Activated B cell treated with CpG ODN at 0.5 μM for 24 hours (primary cell): Measurements from ENCODE around the gene CHEK1. TPM values are rescaled to one million over a fixed set of nuclear protein-coding genes. Genes with fewer than 3 reads are reported as not detected.

ENCODE experiments used
- ATAC-seq: fragments of 200-7000 bp; cut with Tn5 transposase; one replicate; pipeline ENCODE4 v1.10.0; 2021; ENCODE audit warnings: low read depth, mild to moderate bottlenecking, moderate library complexity
- CTCF ChIA-PET: fragments of 350-600 bp; sonication (Branson Sonifier 250); formaldehyde crosslinking; loops from one replicate; lab custom pipeline; 2021; ENCODE audit warnings: antibody characterized with exemption; lab: Charles Lee
- POLR2A ChIA-PET: fragments of 350-600 bp; sonication (Branson Sonifier 250); formaldehyde crosslinking; loops from one replicate; lab custom pipeline; 2021; ENCODE audit warnings: antibody characterized with exemption; lab: Charles Lee
- DNase-seq: peaks from one replicate; pipeline ENCODE4 v3.0.0; 2022
- H3K27ac Mint-ChIP-seq: one replicate; pipeline ENCODE4 v1.8.0; 2020; ENCODE audit warnings: mixed read lengths
- H3K27me3 Mint-ChIP-seq: one replicate; pipeline ENCODE4 v1.8.0; 2021; ENCODE audit warnings: mixed read lengths
- H3K36me3 Mint-ChIP-seq: one replicate; pipeline ENCODE4 v1.8.0; 2021; ENCODE audit warnings: low read depth, mixed read lengths
- H3K4me1 Mint-ChIP-seq: one replicate; pipeline ENCODE4 v1.8.0; 2021; ENCODE audit warnings: mixed read lengths
- H3K4me3 Mint-ChIP-seq: one replicate; pipeline ENCODE4 v1.8.0; 2020; ENCODE audit warnings: mild to moderate bottlenecking, mixed read lengths
- H3K9me3 Mint-ChIP-seq: one replicate; pipeline ENCODE4 v1.8.0; 2020; ENCODE audit warnings: mixed read lengths
- CTCF ChIP-seq: fragments of 200-600 bp; IDR thresholded peaks from one replicate; pipeline ENCODE4 v1.8.0; 2022; ENCODE audit warnings: antibody characterized with exemption, mild to moderate bottlenecking
- intact Hi-C: fragments of 100-400 bp; cut with micrococcal nuclease; formaldehyde crosslinking; loops from one replicate; pipeline ENCODE4 v1.15.1; 2024
- total RNA-seq: library from RNA; stranded (reverse); gene quantifications from 2 replicates; pipeline ENCODE4 v1.2.3, GENCODE V29; 2022

Gene CHEK1
- total RNA-seq, 1 donor from 2014 or later: 9.6 TPM

- POLR2A ChIA-PET: interaction anchor here (0.6 to 4.8 kb wide), 18 partner anchors 10 to 712 kb away, joined by 3 to 82 read pairs (median 7); partner anchors contain the start of genes CCDC15, CHEK1, DCPS and EI24
- peaks cover 58% of the 10 kb centered on the region for H3K4me1 Mint-ChIP-seq
- DNase-seq: peak; percentile 90
- peak; percentile 92 for ATAC-seq
- CTCF ChIA-PET: interaction anchor here (1.4 to 1.9 kb wide), 2 partner anchors 23 to 169 kb away, joined by 3 to 10 read pairs; partner anchors contain the start of gene EI24
- peak within 1 kb of the TSS; percentile 95 for H3K4me3 Mint-ChIP-seq
- no peak for TF ChIP-seq CTCF
- intact Hi-C loops: loop anchor here (1.0 to 5.0 kb wide), 10 partner anchors 23 to 919 kb away; partner anchors contain the start of genes CCDC15, CHEK1, EI24 and FAM118B
- no peaks in the 10 kb centered on the region for H3K27me3 Mint-ChIP-seq
- H3K36me3 Mint-ChIP-seq: peaks cover 33% of the 10 kb centered on the region
- no peaks in the 10 kb centered on the region for H3K9me3 Mint-ChIP-seq
- peak within 1 kb of the TSS; percentile 99 for H3K27ac Mint-ChIP-seq
These were observed 32.5 kb upstream of the CHEK1 start, which contains the start of gene STT3A for GRCh38 chr11:125592305-125593113. Gene STT3A (plus strand): TSS chr11:125592852. CDS start chr11:125595916, 3,064 bp downstream.

GRCh38 chr11:125593114-125593820 lies 31.7 kb upstream of the CHEK1 start:
- peaks cover 56% of the 10 kb centered on the region for H3K4me1 Mint-ChIP-seq
- no peak for DNase-seq
- peak overlapping the region; percentile 95 for H3K4me3 Mint-ChIP-seq
- ChIA-PET CTCF (interaction anchor here (1.4 to 1.9 kb wide), 2 partner anchors 24 to 170 kb away, joined by 3 to 10 read pairs; partner anchors contain the start of gene EI24), POLR2A (interaction anchor here (1.4 to 4.8 kb wide), 11 partner anchors 9 to 711 kb away, joined by 3 to 82 read pairs (median 11); partner anchors contain the start of genes CCDC15, CHEK1, DCPS and EI24)
- peaks cover 40% of the 10 kb centered on the region for H3K36me3 Mint-ChIP-seq
- no peak for ATAC-seq
- H3K27ac Mint-ChIP-seq: peak overlapping the region; percentile 99
- no peaks in the 10 kb centered on the region for H3K27me3 Mint-ChIP-seq
- intact Hi-C loops: loop anchor here (5.0 kb wide), 1 partner anchor 521 kb away; no protein-coding TSS in a partner anchor
- no peak for TF ChIP-seq CTCF
- no peaks in the 10 kb centered on the region for H3K9me3 Mint-ChIP-seq

GRCh38 chr11:125594958-125595357 lies 30.0 kb upstream of the CHEK1 start:
- POLR2A ChIA-PET: interaction anchor here (4.8 kb wide), 1 partner anchor 31 kb away, joined by 49 read pairs; the partner anchor contains the start of gene CHEK1
- peak overlapping the region; percentile 68 for H3K4me3 Mint-ChIP-seq
- intact Hi-C loops: loop anchor here (5.0 kb wide), 1 partner anchor 523 kb away; no protein-coding TSS in a partner anchor
- CTCF ChIA-PET: no interaction called here
- no peak for ATAC-seq
- H3K36me3 Mint-ChIP-seq: peaks cover 51% of the 10 kb centered on the region
- TF ChIP-seq CTCF: no peak
- peaks cover 48% of the 10 kb centered on the region for H3K4me1 Mint-ChIP-seq
- H3K27ac Mint-ChIP-seq: peak overlapping the region; percentile 56
- no peak for DNase-seq
- H3K27me3 Mint-ChIP-seq: no peaks in the 10 kb centered on the region
- no peaks in the 10 kb centered on the region for H3K9me3 Mint-ChIP-seq

GRCh38 chr11:125600663-125601062 lies 24.3 kb upstream of the CHEK1 start:
- Mint-ChIP-seq H3K36me3 (peaks cover 81% of the 10 kb centered on the region), H3K4me1 (peaks cover 8% of the 10 kb centered on the region)

More at GRCh38 chr11:125600663-125601062, 24.3 kb upstream of the CHEK1 start:
- ATAC-seq (no peak), DNase-seq (no peak)
- H3K27me3 Mint-ChIP-seq: no peaks in the 10 kb centered on the region
- H3K27ac Mint-ChIP-seq: no peak overlapping the region
- no peaks in the 10 kb centered on the region for H3K9me3 Mint-ChIP-seq
- POLR2A ChIA-PET: interaction anchor here (0.6 to 3.9 kb wide), 2 partner anchors 8 to 652 kb away, joined by 3 to 11 read pairs; partner anchors contain the start of gene STT3A
- intact Hi-C loops: no loop called here
- TF ChIP-seq CTCF: no peak
- H3K4me3 Mint-ChIP-seq: no peak overlapping the region
- CTCF ChIA-PET: no interaction called here
